Measurements from ENCODE around the gene MRPL52. TPM values are rescaled to one million over a fixed set of nuclear protein-coding genes. Genes with fewer than 3 reads are reported as not detected.

Gene MRPL52
- total and polyA plus RNA-seq, 11 donors: 80.4 to 185 (median 107) TPM

DNA sequence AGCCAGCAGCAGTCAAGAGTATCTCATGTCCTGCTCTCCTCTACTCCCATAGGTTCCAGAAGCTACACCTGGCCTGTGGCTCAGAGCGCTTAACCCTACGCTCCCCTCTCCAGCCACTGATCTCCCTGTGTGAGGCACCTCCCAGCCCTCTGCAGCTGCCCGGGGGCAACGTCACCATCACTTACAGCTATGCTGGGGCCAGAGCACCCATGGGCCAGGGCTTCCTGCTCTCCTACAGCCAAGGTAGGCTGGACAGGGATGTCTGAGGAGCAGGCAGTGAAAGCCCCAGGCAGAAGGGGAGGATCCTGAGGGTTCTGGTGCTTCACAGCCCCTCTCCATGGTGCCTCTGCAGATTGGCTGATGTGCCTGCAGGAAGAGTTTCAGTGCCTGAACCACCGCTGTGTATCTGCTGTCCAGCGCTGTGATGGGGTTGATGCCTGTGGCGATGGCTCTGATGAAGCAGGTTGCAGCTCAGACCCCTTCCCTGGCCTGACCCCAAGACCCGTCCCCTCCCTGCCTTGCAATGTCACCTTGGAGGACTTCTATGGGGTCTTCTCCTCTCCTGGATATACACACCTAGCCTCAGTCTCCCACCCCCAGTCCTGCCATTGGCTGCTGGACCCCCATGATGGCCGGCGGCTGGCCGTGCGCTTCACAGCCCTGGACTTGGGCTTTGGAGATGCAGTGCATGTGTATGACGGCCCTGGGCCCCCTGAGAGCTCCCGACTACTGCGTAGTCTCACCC, 45.5 kb downstream of the MRPL52 start:
- H3K27ac ChIP-seq: no peak overlapping the region
- no peaks in the 10 kb centered on the region for H3K9me3 ChIP-seq
- peaks cover 0 to 69% (median 58%) of the 10 kb centered on the region in 9 donors for H3K36me3 ChIP-seq
- 94 to 97% (median 96%) methylated on average over 9 to 15 of the region's 15 CpGs for WGBS, 4 donors
- peaks cover 4 to 29% (median 17%) of the 10 kb centered on the region in 12 donors for H3K4me1 ChIP-seq
- TF ChIP-seq, protein P1, sequence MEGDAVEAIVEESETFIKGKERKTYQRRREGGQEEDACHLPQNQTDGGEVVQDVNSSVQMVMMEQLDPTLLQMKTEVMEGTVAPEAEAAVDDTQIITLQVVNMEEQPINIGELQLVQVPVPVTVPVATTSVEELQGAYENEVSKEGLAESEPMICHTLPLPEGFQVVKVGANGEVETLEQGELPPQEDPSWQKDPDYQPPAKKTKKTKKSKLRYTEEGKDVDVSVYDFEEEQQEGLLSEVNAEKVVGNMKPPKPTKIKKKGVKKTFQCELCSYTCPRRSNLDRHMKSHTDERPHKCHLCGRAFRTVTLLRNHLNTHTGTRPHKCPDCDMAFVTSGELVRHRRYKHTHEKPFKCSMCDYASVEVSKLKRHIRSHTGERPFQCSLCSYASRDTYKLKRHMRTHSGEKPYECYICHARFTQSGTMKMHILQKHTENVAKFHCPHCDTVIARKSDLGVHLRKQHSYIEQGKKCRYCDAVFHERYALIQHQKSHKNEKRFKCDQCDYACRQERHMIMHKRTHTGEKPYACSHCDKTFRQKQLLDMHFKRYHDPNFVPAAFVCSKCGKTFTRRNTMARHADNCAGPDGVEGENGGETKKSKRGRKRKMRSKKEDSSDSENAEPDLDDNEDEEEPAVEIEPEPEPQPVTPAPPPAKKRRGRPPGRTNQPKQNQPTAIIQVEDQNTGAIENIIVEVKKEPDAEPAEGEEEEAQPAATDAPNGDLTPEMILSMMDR (IDR thresholded peaks at IDR 0.05): no peak
- TF ChIP-seq POLR2A (IDR thresholded peaks at IDR 0.05): no peak
- H3K4me3 ChIP-seq: no peak overlapping the region
- intact Hi-C loops (cut with DNase I): no loop called here
- no peak for ATAC-seq
- H3K27me3 ChIP-seq: no peaks in the 10 kb centered on the region
- DNase-seq: no peak

DNA sequence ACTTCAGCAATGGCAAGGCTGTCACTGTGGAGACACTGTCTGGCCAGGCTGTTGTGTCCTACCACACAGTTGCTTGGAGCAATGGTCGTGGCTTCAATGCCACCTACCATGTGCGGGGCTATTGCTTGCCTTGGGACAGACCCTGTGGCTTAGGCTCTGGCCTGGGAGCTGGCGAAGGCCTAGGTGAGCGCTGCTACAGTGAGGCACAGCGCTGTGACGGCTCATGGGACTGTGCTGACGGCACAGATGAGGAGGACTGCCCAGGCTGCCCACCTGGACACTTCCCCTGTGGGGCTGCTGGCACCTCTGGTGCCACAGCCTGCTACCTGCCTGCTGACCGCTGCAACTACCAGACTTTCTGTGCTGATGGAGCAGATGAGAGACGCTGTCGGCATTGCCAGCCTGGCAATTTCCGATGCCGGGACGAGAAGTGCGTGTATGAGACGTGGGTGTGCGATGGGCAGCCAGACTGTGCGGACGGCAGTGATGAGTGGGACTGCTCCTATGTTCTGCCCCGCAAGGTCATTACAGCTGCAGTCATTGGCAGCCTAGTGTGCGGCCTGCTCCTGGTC, 46.1 kb downstream of the MRPL52 start:
- TF ChIP-seq, protein P1 (IDR thresholded peaks at IDR 0.05): no peak
- no peak for TF ChIP-seq POLR2A (IDR thresholded peaks at IDR 0.05)
- Histone ChIP-seq H3K27me3 (no peaks in the 10 kb centered on the region), H3K27ac (no peak overlapping the region), H3K36me3 (peaks cover 0 to 69% (median 58%) of the 10 kb centered on the region in 9 donors), H3K4me3 (no peak overlapping the region), H3K9me3 (no peaks in the 10 kb centered on the region), H3K4me1 (peaks cover under 1 to 22% (median 11%) of the 10 kb centered on the region in 12 donors)
- ATAC-seq (no peak), DNase-seq (no peak)
- intact Hi-C loops (cut with DNase I): no loop called here
- WGBS, 4 donors: 94 to 97% (median 96%) methylated on average over 13 to 20 of the region's 20 CpGs

DNA sequence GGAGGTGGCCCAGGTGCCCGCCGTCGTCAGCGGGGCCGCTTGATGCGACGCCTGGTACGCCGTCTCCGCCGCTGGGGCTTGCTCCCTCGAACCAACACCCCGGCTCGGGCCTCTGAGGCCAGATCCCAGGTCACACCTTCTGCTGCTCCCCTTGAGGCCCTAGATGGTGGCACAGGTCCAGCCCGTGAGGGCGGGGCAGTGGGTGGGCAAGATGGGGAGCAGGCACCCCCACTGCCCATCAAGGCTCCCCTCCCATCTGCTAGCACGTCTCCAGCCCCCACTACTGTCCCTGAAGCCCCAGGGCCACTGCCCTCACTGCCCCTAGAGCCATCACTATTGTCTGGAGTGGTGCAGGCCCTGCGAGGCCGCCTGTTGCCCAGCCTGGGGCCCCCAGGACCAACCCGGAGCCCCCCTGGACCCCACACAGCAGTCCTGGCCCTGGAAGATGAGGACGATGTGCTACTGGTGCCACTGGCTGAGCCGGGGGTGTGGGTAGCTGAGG, 47.4 kb downstream of the MRPL52 start:
- ATAC-seq: no peak
- intact Hi-C loops (cut with DNase I): no loop called here
- no peak for DNase-seq
- 90 to 97% (median 95%) methylated on average over 16 to 22 of the region's 22 CpGs for WGBS, 4 donors
- TF ChIP-seq POLR2A (IDR thresholded peaks at IDR 0.05): no peak
- TF ChIP-seq, protein P1 (IDR thresholded peaks at IDR 0.05): no peak
- Histone ChIP-seq H3K4me1 (peaks cover 0 to 20% (median 10%) of the 10 kb centered on the region in 12 donors), H3K9me3 (no peaks in the 10 kb centered on the region), H3K27me3 (no peaks in the 10 kb centered on the region), H3K27ac (no peak overlapping the region), H3K36me3 (peaks cover 0 to 69% (median 58%) of the 10 kb centered on the region in 9 donors), H3K4me3 (no peak overlapping the region)

Measured in heart left ventricle (tissue), 16 donors.